NCI-H1417 treated with DMSO at 0.1 percent for 48 hours (cell line): ENCODE measurements around the gene MAPK14.
A peak's percentile ranks its signal among the peaks of the same experiment; 100 is the strongest.
"Not testable (repeated sequence)": the region's sequence is repeated elsewhere in the genome, so short reads cannot be mapped to it uniquely, and the experiment has no call there.

Experiments
- DNase-seq: peaks from one replicate; lab custom pipeline; 2025; lab: John Stamatoyannopoulos, UW

MAPK14 gene

GRCh38 chr6:36027501-36028087, at the start of gene MAPK14:
TSS of gene MAPK14 (plus strand) at chr6:36027808. CDS start at chr6:36028158, 350 bp downstream.
- peak; percentile 94 for DNase-seq

- DNase-seq: not testable (repeated sequence)
These were observed 47.5 kb upstream of the MAPK14 start for GRCh38 chr6:35980126-35980525.

GRCh38 chr6:35980991-35981645, 46.5 kb upstream of the MAPK14 start:
- no peak for DNase-seq

- no peak for DNase-seq
These were observed 42.9 kb upstream of the MAPK14 start for GRCh38 chr6:35984701-35985100.

GRCh38 chr6:35988047-35988446, 39.6 kb upstream of the MAPK14 start:
- DNase-seq: not testable (repeated sequence)

GRCh38 chr6:35993150-35993549, 34.5 kb upstream of the MAPK14 start:
- no peak for DNase-seq

- DNase-seq: no peak
These were observed 27.2 kb upstream of the MAPK14 start for GRCh38 chr6:36000451-36000850.

GRCh38 chr6:36015666-36016065, 11.9 kb upstream of the MAPK14 start:
- DNase-seq: no peak

- no peak for DNase-seq
These were observed 9.3 kb upstream of the MAPK14 start for GRCh38 chr6:36018339-36018738.

- no peak for DNase-seq
These were observed 8.4 kb upstream of the MAPK14 start for GRCh38 chr6:36019167-36019566.

- DNase-seq: no peak
These were observed 7.5 kb upstream of the MAPK14 start for GRCh38 chr6:36020154-36020553.

GRCh38 chr6:36023996-36024795, 3.4 kb upstream of the MAPK14 start, which contains the start of gene SLC26A8:
TSS of gene SLC26A8 (minus strand) at chr6:36024641. CDS start at chr6:36019707, 4,934 bp downstream.
- no peak for DNase-seq

- DNase-seq: no peak
These were observed 2.2 kb upstream of the MAPK14 start for GRCh38 chr6:36025260-36025931.

- no peak for DNase-seq
These were observed 1.7 kb upstream of the MAPK14 start for GRCh38 chr6:36025932-36026327.

- no peak for DNase-seq
These were observed 674 bp downstream of the MAPK14 start for GRCh38 chr6:36028088-36028876.

- DNase-seq: no peak
These were observed 1.3 kb downstream of the MAPK14 start for GRCh38 chr6:36028877-36029324.

- no peak for DNase-seq
These were observed 1.9 kb downstream of the MAPK14 start for GRCh38 chr6:36029464-36029863.

GRCh38 chr6:36032261-36032660, 4.7 kb downstream of the MAPK14 start:
- no peak for DNase-seq

GRCh38 chr6:36033144-36033543, 5.5 kb downstream of the MAPK14 start:
- not testable (repeated sequence) for DNase-seq

GRCh38 chr6:36033935-36034334, 6.3 kb downstream of the MAPK14 start:
- DNase-seq: no peak

GRCh38 chr6:36034441-36034840, 6.8 kb downstream of the MAPK14 start:
- DNase-seq: no peak
